ENCODE results near the gene ZIC1. TPM values are rescaled to one million over a fixed set of nuclear protein-coding genes. Genes with fewer than 3 reads are reported as not detected.

ZIC1 gene
- total RNA-seq, 5 donors from 2014 or later (not counting 1 experiment from before 2014, with no cell fraction given), result not detected

- no peak overlapping the region for H3K27ac ChIP-seq (ENCODE audit: low read length)
- no peaks in the 10 kb centered on the region for H3K36me3 ChIP-seq (ENCODE audit: control insufficient read depth in 2 of 2, extremely low read depth in 1 of 2, insufficient read depth in 1 of 2, low read length in 1 of 2)
- peaks cover 3% of the 10 kb centered on the region for H3K36me3 Mint-ChIP-seq
- no peak for ATAC-seq (replicated peaks in 1 of 4)
- no CpG with 5 or more reads among the region's 2 CpGs for WGBS (ENCODE audit: insufficient coverage)
- H3K27ac Mint-ChIP-seq, result no peak overlapping the region
- ChIA-PET CTCF (no interaction called here), POLR2A (no interaction called here)
- H3K4me1 ChIP-seq (ENCODE audit: control insufficient read depth in 1 of 2, extremely low read depth in 1 of 2, insufficient read depth in 2 of 2, low read length in 2 of 2), result no peaks in the 10 kb centered on the region
- no peak overlapping the region for H3K4me3 Mint-ChIP-seq
- H3K27me3 ChIP-seq (replicated peaks in 1 of 2; ENCODE audit: control insufficient read depth in 2 of 2, extremely low read depth in 1 of 2, insufficient read depth in 2 of 2, low read length in 1 of 2), result peaks cover 23 to 50% of the 10 kb centered on the region in 2 experiments
- no peak for DNase-seq
- no peak overlapping the region for H3K4me3 ChIP-seq (ENCODE audit: control insufficient read depth in 1 of 2, extremely low read depth in 1 of 2, low read length in 1 of 2)
- H3K4me1 Mint-ChIP-seq, result peaks cover 0 to 1% (median under 1%) of the 10 kb centered on the region in 3 donors
- H3K9me3 Mint-ChIP-seq, result peaks cover 0 to 5% (median 4%) of the 10 kb centered on the region in 3 donors
- no peaks in the 10 kb centered on the region for H3K9me3 ChIP-seq
- H3K27me3 Mint-ChIP-seq, result peaks cover 60 to 80% of the 10 kb centered on the region in 2 donors
Measured at GRCh38 chr3:147398813-147399534, 10.2 kb upstream of the ZIC1 start.

GRCh38 chr3:147400111-147400510 is 9.1 kb upstream of the ZIC1 start:
- Mint-ChIP-seq H3K27ac (no peak overlapping the region), H3K9me3 (peaks cover 0 to 5% (median 4%) of the 10 kb centered on the region in 3 donors), H3K4me1 (no peaks in the 10 kb centered on the region), H3K36me3 (peaks cover 3% of the 10 kb centered on the region), H3K4me3 (no peak overlapping the region), H3K27me3 (peaks cover 57 to 79% of the 10 kb centered on the region in 2 donors)
- H3K27me3 ChIP-seq (replicated peaks in 1 of 2; ENCODE audit: control insufficient read depth in 2 of 2, extremely low read depth in 1 of 2, insufficient read depth in 2 of 2, low read length in 1 of 2), result peaks cover 24 to 52% of the 10 kb centered on the region in 2 experiments
- ChIA-PET CTCF (no interaction called here), POLR2A (no interaction called here)
- no peak overlapping the region for H3K27ac ChIP-seq (ENCODE audit: low read length)
- DNase-seq (no peak), ATAC-seq (replicated peaks in 1 of 4) (no peak)
- H3K4me1 ChIP-seq (ENCODE audit: control insufficient read depth in 1 of 2, extremely low read depth in 1 of 2, insufficient read depth in 2 of 2, low read length in 2 of 2), result no peaks in the 10 kb centered on the region
- H3K4me3 ChIP-seq (ENCODE audit: control insufficient read depth in 1 of 2, extremely low read depth in 1 of 2, low read length in 1 of 2), result no peak overlapping the region
- H3K9me3 ChIP-seq, result no peaks in the 10 kb centered on the region
- H3K36me3 ChIP-seq (ENCODE audit: control insufficient read depth in 2 of 2, extremely low read depth in 1 of 2, insufficient read depth in 1 of 2, low read length in 1 of 2), result no peaks in the 10 kb centered on the region

- Mint-ChIP-seq H3K27ac (no peak overlapping the region), H3K27me3 (peaks cover 50 to 79% of the 10 kb centered on the region in 2 donors), H3K4me3 (no peak overlapping the region), H3K9me3 (peaks cover 0 to 5% (median 4%) of the 10 kb centered on the region in 3 donors), H3K36me3 (peaks cover 3% of the 10 kb centered on the region), H3K4me1 (no peaks in the 10 kb centered on the region)
- peaks cover 25 to 52% of the 10 kb centered on the region in 2 experiments for H3K27me3 ChIP-seq (replicated peaks in 1 of 2; ENCODE audit: control insufficient read depth in 2 of 2, extremely low read depth in 1 of 2, insufficient read depth in 2 of 2, low read length in 1 of 2)
- H3K4me3 ChIP-seq (ENCODE audit: control insufficient read depth in 1 of 2, extremely low read depth in 1 of 2, low read length in 1 of 2), result no peak overlapping the region
- ChIA-PET CTCF (no interaction called here), POLR2A (no interaction called here)
- H3K36me3 ChIP-seq (ENCODE audit: control insufficient read depth in 2 of 2, extremely low read depth in 1 of 2, insufficient read depth in 1 of 2, low read length in 1 of 2), result no peaks in the 10 kb centered on the region
- no peaks in the 10 kb centered on the region for H3K4me1 ChIP-seq (ENCODE audit: control insufficient read depth in 1 of 2, extremely low read depth in 1 of 2, insufficient read depth in 2 of 2, low read length in 2 of 2)
- no peaks in the 10 kb centered on the region for H3K9me3 ChIP-seq
- no CpG with 5 or more reads among the region's 1 CpG for WGBS (ENCODE audit: insufficient coverage)
- ATAC-seq (replicated peaks in 1 of 4) (no peak), DNase-seq (no peak)
- no peak overlapping the region for H3K27ac ChIP-seq (ENCODE audit: low read length)
Measured at GRCh38 chr3:147400999-147401398, 8.2 kb upstream of the ZIC1 start.

- Histone ChIP-seq H3K27ac (ENCODE audit: low read length) (no peak overlapping the region), H3K36me3 (ENCODE audit: control insufficient read depth in 2 of 2, extremely low read depth in 1 of 2, insufficient read depth in 1 of 2, low read length in 1 of 2) (no peaks in the 10 kb centered on the region), H3K4me1 (ENCODE audit: control insufficient read depth in 1 of 2, extremely low read depth in 1 of 2, insufficient read depth in 2 of 2, low read length in 2 of 2) (no peaks in the 10 kb centered on the region), H3K4me3 (ENCODE audit: control insufficient read depth in 1 of 2, extremely low read depth in 1 of 2, low read length in 1 of 2) (no peak overlapping the region), H3K9me3 (no peaks in the 10 kb centered on the region), H3K27me3 (replicated peaks in 1 of 2; ENCODE audit: control insufficient read depth in 2 of 2, extremely low read depth in 1 of 2, insufficient read depth in 2 of 2, low read length in 1 of 2) (peaks cover 25 to 52% of the 10 kb centered on the region in 2 experiments)
- Mint-ChIP-seq H3K36me3 (peaks cover 3% of the 10 kb centered on the region), H3K9me3 (peaks cover 0 to 5% (median 4%) of the 10 kb centered on the region in 3 donors), H3K4me1 (no peaks in the 10 kb centered on the region), H3K4me3 (no peak overlapping the region), H3K27me3 (peaks cover 52 to 81% of the 10 kb centered on the region in 2 donors), H3K27ac (no peak overlapping the region)
- WGBS (ENCODE audit: insufficient coverage), result no CpG with 5 or more reads among the region's 1 CpG
- DNase-seq, result no peak
- POLR2A ChIA-PET, result no interaction called here
- no peak for ATAC-seq (replicated peaks in 1 of 4)
- CTCF ChIA-PET, result no interaction called here
Measured at GRCh38 chr3:147401421-147401820, 7.7 kb upstream of the ZIC1 start.

- no peak for ATAC-seq (replicated peaks in 1 of 4)
- H3K4me1 ChIP-seq (ENCODE audit: control insufficient read depth in 1 of 2, extremely low read depth in 1 of 2, insufficient read depth in 2 of 2, low read length in 2 of 2), result no peaks in the 10 kb centered on the region
- Mint-ChIP-seq H3K27me3 (peaks cover 56 to 82% of the 10 kb centered on the region in 2 donors), H3K4me1 (no peaks in the 10 kb centered on the region), H3K4me3 (no peak overlapping the region), H3K27ac (no peak overlapping the region), H3K36me3 (peaks cover 3% of the 10 kb centered on the region), H3K9me3 (peaks cover 0 to 5% (median 5%) of the 10 kb centered on the region in 3 donors)
- peaks cover 25 to 51% of the 10 kb centered on the region in 2 experiments for H3K27me3 ChIP-seq (replicated peaks in 1 of 2; ENCODE audit: control insufficient read depth in 2 of 2, extremely low read depth in 1 of 2, insufficient read depth in 2 of 2, low read length in 1 of 2)
- no peaks in the 10 kb centered on the region for H3K36me3 ChIP-seq (ENCODE audit: control insufficient read depth in 2 of 2, extremely low read depth in 1 of 2, insufficient read depth in 1 of 2, low read length in 1 of 2)
- H3K27ac ChIP-seq (ENCODE audit: low read length), result no peak overlapping the region
- ChIA-PET POLR2A (interaction anchor here in 1 of 2 donors (0.5 kb wide), 1 partner anchor 28 kb away, joined by 3 read pairs; no protein-coding TSS in a partner anchor), CTCF (no interaction called here)
- no peaks in the 10 kb centered on the region for H3K9me3 ChIP-seq
- WGBS (ENCODE audit: insufficient coverage), result 0% methylated on average over 1 of the region's 5 CpGs
- no peak overlapping the region for H3K4me3 ChIP-seq (ENCODE audit: control insufficient read depth in 1 of 2, extremely low read depth in 1 of 2, low read length in 1 of 2)
- no peak for DNase-seq
Measured at GRCh38 chr3:147402159-147402558, 7.0 kb upstream of the ZIC1 start.

GRCh38 chr3:147403511-147403910 is 5.7 kb upstream of the ZIC1 start:
- no peak for ATAC-seq (replicated peaks in 1 of 4)
- Mint-ChIP-seq H3K4me3 (no peak overlapping the region), H3K4me1 (peaks cover 6 to 10% (median 8%) of the 10 kb centered on the region in 3 donors), H3K9me3 (peaks cover 5 to 11% (median 9%) of the 10 kb centered on the region in 3 donors), H3K27me3 (peaks cover 59 to 81% of the 10 kb centered on the region in 2 donors), H3K36me3 (peaks cover 3% of the 10 kb centered on the region), H3K27ac (no peak overlapping the region)
- Histone ChIP-seq H3K9me3 (no peaks in the 10 kb centered on the region), H3K4me3 (ENCODE audit: control insufficient read depth in 1 of 2, extremely low read depth in 1 of 2, low read length in 1 of 2) (no peak overlapping the region), H3K27me3 (replicated peaks in 1 of 2; ENCODE audit: control insufficient read depth in 2 of 2, extremely low read depth in 1 of 2, insufficient read depth in 2 of 2, low read length in 1 of 2) (peaks cover 31 to 51% of the 10 kb centered on the region in 2 experiments), H3K4me1 (ENCODE audit: control insufficient read depth in 1 of 2, extremely low read depth in 1 of 2, insufficient read depth in 2 of 2, low read length in 2 of 2) (no peaks in the 10 kb centered on the region), H3K36me3 (ENCODE audit: control insufficient read depth in 2 of 2, extremely low read depth in 1 of 2, insufficient read depth in 1 of 2, low read length in 1 of 2) (no peaks in the 10 kb centered on the region), H3K27ac (ENCODE audit: low read length) (no peak overlapping the region)
- ChIA-PET CTCF (no interaction called here), POLR2A (no interaction called here)
- no peak for DNase-seq
- 75% methylated on average over 2 of the region's 5 CpGs for WGBS (ENCODE audit: insufficient coverage)

Measured in T-cell (primary cell).